HG03460 (cell line): Measurements from ENCODE around the gene PDE4C.
"Not testable (repeated sequence)": the region's sequence is repeated elsewhere in the genome, so short reads cannot be mapped to it uniquely, and the experiment has no call there.

Source experiments
- ATAC-seq: cut with Tn5 transposase; IDR thresholded peaks from one replicate; pipeline ENCODE4 v1.9.1; 2021; ENCODE audit not compliant: unreplicated experiment

Gene PDE4C

GRCh38 chr19:18224525-18225354 is 1.5 kb downstream of the PDE4C start:
- peak; percentile 90 for ATAC-seq

DNA sequence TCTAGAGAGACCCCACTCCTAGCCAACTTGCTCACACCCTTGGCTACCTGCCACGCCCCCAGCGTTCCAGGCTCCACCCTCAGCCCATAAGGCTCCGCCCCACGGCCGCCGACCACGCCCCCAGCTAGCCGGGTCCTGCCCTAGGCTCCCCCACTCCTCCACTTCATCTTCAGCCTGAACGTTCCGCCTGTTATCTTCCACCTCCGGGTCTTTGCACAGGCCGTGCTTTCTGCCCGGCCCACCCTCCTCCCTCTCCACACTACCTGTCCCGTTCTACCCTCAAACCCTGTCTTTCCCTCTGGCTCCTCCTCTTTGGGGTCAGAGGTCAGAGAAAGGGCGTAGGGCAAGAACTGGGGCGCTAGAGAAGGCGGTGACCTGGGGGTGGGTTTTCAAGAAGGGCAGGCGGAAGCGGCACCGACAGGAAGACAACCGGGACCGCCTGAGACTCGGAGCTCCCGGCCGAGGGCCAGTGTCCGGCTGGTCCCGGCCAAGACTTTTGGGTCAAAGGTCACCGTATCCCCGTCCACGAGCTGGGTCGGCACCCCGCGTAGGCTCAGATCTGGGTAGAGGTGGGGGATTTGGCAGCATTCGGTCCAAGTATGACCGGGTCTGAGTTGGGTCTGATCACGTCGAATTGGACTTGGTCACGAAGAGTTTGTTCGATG is 2.2 kb downstream of the PDE4C start:
- no peak for ATAC-seq

DNA sequence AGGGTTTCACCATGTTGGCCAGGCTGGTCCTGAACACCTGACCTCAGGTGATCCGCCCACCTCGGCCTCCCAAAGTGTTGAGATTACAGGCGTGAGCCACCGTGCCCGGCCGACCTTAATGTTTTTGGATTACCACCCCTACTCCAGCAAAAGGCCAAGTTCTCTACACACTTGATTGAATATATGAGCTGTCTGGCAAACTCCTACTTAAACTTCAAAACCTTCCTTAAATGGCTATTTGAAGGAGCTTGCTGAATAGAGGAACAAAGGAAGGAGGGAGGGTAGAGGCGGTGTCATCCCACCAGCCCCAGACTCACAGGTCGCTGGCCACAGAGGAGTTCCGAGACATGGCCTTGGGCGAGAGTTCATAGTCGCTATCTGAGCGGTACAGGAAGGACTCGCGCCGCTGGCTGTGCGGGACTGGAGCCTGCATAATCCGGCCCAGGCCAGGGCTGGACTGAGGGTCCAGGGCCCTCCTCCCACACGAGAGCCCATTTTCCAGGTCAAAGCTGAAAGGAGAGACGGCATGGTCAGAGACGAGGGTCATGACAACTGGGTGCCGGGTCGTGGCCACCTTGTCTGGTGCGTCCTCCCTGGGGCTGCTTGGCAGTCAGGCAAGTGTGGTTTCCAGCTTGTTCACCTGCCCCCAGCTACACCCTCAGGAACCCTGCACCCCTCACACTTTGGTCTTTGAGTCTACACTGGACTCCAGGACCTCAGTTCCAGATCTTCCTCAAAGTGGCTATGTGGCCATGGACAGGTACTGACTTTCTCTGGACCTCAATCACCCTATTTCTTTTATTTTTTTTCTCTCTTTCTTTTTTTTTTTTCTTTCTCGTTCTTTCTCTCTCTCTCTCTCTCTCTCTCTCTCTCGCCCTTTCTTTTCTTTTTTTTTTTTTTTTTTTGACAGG is 4.2 kb downstream of the PDE4C start:
- no peak for ATAC-seq

DNA sequence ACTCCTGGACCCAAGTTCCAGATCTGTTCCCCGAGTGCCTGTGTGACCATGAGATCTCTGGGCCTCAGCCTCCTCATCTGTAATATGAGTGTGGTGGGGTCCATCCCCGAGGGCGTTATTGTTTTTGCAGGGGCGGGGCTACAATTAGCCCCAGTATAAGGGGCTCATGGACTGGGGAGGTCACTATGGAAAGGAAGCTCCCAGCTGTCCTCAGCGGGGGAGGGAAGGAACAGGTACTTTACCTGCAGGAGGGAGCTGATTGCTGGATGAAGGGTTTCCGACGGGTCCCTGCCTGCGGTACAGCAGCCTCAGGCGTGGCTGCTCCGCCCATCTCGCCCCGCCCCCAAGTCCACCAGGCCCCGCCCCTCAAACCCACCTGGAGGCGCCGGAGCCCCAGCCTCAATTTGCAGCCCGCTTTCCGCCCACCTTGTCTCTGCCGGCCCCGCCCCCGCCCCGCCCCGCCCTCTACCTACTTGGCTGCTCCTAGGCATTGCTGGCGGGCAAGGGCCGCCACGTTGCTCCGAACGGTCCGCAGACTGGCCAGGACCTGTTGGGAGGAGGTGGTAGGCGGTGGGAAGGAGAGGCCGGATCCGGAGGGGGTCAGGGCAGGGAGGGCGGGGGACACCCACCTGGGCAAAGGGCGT is 5.5 kb downstream of the PDE4C start:
- ATAC-seq: no peak

DNA sequence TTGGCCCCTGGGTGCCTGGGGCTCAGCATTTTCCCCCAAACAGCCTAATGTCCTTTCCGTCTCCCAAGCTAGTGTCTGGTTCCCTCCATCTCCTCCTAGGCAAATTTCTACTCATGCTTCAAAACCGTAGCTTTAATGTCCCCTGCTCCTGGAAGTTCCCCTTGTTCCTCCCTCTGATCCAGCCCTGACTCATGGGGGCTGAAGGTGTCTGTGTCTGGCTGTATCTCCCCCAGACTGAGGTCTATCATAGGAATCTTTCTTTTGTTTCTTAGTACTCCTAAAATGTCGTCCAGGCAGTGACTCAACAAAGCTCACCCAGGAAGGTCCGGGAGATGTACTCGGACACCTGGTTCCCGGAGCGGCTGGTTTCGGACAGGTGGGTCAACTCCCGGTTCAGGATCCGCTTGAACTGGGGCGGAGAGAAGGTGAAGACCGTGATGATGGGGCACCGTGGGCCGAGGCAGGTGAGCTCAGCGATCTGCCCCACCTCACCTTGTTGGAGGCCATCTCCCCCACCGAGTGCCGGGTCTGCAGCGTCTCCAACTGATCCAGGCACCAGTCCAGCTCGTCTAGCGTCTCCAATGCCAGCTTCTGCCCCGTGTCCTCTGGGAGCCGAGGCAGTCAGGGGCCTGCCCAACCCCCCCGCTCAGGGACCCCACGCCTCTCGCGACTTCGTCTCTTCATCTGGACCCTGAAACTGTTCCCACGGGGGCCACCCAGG is 6.2 kb downstream of the PDE4C start:
- no peak for ATAC-seq

DNA sequence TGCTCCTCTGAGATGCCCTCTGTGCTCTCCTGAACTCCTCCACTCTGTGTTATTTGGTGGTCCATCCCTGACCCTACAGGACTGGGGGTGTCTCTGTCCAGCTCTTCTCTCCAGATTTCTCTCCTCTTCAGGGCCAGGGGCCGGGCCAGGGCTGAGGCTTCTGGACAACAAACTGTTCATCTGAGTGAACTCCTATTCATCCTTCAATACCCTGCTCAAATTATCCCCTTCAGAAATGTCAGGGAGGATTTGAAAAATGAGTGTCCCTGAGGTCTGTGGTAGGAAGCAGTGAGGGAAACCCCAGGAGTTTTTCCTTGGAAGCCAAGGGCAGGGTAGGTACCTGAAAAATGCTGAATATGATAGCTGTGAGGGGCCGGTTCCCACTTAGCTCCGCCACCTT is 7.6 kb downstream of the PDE4C start:
- no peak for ATAC-seq

DNA sequence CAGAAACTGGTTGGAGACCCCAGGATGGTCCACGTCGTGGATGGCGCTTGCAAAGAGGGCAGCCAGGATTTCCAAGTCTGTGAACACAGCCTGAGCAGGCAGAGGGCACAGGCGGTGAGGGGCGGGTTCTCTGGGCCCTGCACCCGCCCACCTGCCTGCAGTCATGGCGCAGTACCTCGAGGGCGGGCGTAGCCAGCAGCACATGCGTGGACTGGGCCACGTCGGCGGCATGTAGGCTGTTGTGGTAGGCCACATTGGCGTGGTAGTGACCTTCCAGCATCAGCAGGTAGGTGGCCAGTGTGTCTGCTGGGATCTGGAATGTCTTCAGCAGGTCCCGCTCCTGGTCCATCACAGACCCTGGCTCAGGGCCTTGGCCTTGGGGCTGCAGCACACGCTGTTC is 8.1 kb downstream of the PDE4C start:
- ATAC-seq: no peak

DNA sequence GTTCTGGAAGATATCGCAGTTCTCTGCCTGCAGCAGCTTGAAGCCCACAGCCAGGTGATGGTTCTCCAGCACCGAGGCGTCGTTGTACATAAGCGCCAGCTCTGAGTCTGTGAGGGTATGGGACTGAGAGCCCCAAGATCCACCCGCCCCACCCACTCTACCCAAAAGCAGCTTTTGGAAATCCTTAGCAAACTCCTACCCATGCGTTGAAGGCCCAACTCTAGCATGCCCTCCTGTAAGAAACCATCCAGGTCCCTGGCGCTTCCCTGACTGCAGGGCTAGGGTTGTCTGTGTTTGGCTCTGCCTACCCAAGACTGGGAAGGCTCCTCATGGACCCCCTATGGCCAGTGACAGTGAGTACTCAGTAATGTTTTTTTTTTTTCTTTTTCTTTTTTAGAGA is 9.4 kb downstream of the PDE4C start:
- no peak for ATAC-seq

DNA sequence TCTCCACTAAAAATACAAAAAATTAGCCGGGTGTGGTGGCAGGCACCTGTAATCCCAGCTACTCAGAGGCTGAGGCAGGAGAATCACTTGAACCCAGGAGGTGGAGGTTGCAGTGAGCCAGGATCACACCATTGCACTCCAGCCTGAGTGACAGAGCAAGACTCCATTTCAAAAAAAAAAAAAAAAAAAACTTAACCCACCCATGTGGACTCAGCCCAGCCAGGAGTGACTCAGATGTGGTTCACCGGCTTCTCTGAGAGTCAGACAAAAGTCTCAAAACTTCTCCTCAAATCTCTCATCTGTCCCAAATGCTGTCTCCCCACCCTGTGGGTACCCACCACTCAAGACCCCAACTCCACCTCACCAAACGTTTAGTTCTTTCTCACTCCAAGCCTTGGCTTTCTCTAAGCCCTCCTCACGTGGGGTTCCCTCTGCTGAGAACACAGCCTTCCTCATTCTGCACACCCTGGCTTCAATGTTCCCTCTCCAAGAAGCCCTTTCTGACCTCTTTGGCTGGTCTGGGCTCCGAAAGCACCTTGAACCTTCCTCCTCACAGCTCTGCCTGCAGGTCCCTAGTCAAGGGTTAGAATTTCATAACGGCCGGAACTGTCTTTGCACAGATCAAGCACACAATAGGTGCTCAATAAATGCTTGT is 11.3 kb downstream of the PDE4C start:
- ATAC-seq: no peak

- ATAC-seq: no peak
Measured at GRCh38 chr19:18211683-18212082, 14.6 kb downstream of the PDE4C start.

- not testable (repeated sequence) for ATAC-seq
Measured at GRCh38 chr19:18209912-18210311, 16.3 kb downstream of the PDE4C start.

DNA sequence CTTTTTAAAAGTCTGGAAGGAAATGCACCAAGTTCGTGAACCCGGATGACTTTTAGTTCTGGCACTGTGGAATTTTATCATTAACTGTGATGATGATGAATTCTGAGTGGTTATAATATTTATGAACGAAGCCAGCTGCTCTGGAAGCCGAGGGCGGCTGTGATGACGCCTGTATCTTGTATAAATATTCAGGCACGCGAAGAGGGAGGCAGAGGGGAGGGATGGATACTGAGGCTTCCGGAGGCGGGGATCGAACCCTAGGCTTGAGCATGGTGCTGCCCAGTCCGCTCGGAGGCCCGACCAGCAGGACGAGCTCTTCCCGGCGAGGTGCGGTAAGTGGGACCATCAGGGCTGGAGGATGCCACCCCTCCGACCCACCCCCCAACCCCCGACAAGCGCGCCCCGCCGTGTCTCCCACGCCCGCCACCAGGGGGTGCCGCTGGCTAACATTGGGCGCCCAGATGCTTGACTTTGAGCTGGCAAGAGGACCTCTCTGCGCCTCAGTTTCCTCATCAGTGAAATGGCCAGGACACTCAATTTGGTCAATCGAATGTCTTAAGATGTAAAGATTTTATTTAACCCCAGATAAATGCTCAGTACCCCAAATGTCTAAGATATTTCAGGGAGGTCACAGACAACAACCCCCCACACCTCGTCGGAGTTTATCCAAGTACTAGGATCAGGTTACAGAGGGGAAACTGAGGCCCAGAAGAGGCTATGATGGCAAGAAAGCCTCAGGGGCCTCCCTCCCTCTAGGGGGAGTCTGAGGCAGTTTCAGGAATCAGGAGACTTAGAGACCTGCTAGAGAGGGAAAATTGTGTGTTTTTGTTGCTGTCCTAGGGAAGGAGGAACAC is 17.9 kb downstream of the PDE4C start:
- no peak for ATAC-seq

- ATAC-seq: no peak
Measured at GRCh38 chr19:18206018-18206417, 20.2 kb downstream of the PDE4C start.

DNA sequence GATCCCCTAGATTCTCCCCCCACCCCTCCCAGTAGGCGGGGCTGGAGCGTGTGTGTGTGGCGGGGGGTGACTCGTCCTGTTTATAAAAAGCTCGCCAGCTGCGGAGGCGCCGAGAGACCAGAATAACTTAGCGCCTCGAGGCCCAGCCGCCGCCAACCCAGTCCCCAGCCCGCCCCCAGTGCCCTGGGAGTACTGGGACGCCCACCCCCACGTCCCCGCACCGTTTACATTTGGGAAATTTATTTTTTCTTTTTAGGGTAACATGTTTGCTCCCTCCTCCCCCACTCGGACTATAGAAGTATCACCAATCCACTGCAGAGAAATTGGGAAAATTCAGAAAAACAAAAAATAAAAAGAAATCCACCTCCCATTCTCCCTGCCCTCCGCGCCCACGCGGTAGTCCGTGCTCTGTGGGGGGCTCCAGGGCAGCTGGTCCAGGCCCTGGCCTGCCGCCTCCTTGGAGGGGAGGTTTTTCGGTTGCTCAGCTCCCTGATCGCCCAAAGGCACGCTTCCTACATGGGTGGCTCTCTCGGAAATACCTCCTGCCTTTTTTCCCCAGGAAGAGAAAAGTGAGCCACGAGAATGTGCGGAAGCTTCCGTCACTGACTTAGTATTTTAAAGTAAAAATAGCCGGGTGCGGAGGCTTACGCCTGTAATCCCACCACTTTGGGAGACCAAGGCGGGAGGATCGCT is 20.9 kb downstream of the PDE4C start:
- no peak for ATAC-seq

- no peak for ATAC-seq
Measured at GRCh38 chr19:18204394-18205199, 21.6 kb downstream of the PDE4C start.

GRCh38 chr19:18203863-18204393 is 22.3 kb downstream of the PDE4C start, which contains the start of gene RAB3A:
Gene RAB3A, minus strand, starts transcription at chr19:18204042. Its CDS starts 1,302 bp downstream, at chr19:18202740.
- peak; percentile 89 for ATAC-seq

DNA sequence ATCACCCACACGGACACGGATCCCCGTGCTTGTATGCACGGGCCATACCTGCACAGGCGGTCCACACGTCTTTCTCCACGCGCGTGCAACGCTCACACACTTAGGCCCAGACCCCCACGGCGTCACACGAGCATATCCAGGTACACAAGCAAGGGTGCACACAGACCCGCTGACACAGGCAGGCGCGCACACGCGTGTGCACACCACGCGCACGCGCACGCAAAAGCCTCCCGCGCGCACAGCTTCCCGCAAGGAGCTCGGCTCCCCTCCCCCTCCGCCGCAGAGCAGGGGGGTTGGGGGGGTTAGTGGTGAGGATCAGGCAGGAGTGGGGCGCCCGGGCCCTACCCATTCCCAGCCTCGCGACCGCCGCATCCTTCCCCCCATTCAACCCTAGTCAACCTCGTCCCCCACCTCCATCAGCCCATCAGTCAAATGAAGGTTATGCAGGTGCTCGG is 22.8 kb downstream of the PDE4C start:
- ATAC-seq: no peak
